ENCODE data around the gene REG4.
A peak's percentile ranks its signal among the peaks of the same experiment; 100 is the strongest.
"Not testable (repeated sequence)": the region's sequence is repeated elsewhere in the genome, so short reads cannot be mapped to it uniquely, and the experiment has no call there.

The REG4 gene

DNA sequence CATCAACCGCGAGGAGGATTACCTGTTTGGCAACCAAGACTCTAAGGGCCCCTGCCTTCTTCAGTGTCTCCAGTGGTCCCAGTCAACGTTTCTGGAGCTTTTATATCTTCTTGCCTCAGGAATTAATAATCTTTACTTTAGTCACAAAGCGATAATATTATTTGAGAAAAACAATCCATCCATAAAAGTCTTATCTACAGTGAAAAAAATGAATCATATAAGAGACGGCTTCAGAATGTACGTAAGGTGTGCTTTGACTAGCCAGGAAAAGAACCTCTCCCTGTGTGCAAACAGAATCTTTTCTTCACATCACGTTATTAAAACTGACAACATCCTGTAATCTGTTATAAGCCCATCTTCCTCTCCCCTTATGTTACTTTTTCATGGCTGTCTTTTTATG, at the start of gene REG4:
Gene REG4, minus strand, starts transcription at position 74 of the 400 bp plus-strand sequence. CDS start 2,691 bp downstream, outside the sequence.
- DNase-seq (ENCODE audit: low read depth) = no peak

DNA sequence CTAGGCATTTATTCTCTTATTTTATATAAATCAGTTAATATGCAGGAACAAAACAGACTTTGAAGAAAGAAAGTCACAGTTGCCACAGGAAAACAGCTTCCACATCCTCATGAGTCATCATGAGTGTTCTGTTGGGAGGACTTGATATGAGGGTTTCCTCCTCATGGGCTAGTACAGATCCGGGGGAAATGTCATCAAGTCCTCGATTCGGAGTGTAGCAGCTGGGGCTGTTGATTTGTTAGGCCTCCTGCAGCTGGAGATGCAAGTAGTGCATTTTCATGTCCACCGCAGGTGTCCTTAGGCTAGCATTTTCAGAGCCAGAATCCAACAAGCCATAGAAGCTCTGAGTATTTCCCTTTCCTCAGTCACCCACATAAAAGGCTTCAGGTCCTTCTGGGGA, 48.4 kb upstream of the REG4 start:
- DNase-seq (ENCODE audit: low read depth) = no peak

DNA sequence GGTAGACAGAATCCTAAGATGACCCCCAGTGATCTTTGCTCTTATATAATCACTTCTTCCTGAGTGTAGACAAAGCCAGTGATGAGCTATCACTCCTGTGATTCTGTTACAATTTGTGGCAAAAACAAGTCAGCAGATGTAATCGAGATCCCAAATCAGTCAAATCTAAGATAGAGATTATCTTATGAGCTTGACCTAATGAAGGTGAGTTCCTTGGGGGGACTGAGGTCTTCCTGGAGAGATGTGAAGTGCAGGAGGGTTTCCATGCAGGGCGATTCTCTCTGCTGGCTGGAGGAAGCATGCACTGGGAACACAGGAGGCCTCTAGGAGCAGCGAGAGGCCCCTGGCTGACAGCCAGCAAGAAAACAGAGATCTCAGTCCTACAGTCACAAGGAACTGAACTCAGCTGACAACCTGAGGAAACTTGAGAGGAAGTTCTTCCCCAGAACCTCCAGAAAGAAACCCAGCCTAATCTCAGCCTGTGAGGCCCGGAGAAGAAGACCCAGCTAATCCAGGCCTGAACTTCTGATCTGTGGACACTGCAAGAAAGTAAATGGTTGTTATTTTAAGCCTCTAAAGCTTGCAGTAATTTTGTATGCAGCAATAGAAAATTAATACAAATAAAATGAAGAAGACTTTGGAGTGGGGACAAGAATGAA, 47.4 kb upstream of the REG4 start:
- not testable (repeated sequence) for DNase-seq (ENCODE audit: low read depth)

DNA sequence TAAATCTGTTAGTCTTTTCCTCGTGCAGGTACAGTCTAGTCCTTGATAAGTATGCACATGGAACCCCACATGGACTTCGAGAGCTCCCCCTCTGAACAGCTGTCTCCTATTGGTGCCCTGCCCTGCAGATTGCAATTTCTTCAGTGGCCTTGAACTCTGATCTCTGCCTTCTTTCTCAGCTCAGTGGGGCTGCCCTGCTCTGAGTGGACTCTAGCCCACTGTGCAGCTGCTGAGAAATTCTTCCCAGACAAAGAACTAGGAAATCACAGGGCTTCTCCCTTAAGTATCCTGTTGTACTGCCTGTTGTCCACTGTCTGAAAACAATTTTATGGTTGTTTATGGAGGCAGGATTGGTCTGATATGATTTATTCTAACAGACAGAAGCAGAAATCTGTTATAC, 46.9 kb upstream of the REG4 start:
- DNase-seq (ENCODE audit: low read depth) = no peak

DNA sequence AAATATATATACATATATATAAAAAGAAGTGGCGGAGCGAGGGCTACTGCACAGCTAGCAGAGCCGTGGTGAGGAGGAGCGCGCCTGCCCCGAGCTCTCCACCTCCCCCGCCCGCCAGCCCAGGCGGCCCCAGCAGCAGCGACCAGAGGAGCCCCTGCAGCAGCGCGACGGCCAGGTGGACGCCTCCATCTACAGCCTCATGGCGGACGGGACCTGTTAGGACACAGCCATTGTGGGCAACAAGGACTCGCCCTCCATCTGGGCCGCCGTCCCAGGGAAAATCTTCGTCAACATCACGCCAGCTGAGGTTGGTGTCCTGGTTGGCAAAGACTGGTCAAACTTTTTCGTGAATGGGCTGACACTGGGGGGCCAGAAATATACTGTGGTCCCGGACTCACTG, 41.9 kb upstream of the REG4 start:
- no peak for DNase-seq (ENCODE audit: low read depth)

DNA sequence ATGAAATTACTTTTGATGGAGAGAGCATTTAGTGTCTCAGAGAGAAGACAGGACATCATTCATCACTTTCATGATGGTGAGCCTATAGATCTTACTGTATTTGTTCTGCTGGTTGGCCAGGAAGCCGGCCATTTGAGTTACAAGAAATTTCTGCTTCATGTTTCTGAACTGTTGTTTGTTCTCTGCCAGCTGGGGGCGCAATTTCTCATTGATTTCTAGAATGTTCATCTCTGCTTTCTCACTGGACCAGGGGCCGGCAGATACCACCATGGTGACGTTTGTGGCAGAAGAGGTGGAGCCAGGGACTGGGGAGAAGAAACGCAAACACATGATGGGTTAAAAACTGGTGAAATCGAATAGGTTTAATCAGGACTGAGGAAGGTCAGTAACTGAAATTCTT, 32.9 kb upstream of the REG4 start:
- DNase-seq (ENCODE audit: low read depth) = not testable (repeated sequence)

DNA sequence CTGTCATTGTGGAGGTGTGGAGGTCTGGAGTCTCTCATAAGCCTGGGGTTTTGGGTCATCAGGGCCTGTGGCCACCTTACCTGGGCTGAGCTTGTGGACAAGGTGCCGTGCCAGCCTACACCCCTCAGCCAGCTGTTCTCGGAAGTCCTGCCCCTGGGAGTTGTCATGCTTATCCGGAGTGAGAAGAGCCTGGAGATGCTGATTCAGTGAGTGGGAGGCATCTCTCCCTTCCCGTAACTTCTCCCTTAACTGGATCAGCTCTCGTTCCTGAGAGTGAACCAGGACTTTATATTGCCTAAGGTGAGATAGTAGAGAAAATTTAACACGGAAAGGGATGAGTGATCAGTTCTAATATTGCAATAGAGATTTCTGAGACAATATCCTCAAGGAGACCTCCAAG, 30.0 kb upstream of the REG4 start:
- DNase-seq (ENCODE audit: low read depth) = no peak

DNA sequence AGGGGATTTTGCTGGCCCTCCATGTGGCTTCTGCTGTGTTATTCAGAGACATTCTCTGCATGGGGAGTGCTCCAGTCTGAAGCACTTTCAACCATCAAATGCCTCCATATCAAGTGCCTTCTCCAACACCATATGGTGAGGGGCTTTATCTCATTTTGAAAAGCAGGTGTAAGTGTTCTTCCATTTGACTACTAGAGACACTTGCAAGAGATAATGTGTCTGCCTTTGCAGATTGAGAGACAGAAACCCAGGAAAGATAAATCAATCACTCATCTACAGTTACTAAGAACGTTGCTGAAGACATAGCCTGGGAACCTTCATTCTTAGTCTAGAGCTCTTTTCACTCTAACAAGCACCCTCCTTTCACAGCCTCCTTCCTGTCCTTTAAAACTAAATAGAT, 29.5 kb upstream of the REG4 start:
- DNase-seq (ENCODE audit: low read depth) = no peak

DNA sequence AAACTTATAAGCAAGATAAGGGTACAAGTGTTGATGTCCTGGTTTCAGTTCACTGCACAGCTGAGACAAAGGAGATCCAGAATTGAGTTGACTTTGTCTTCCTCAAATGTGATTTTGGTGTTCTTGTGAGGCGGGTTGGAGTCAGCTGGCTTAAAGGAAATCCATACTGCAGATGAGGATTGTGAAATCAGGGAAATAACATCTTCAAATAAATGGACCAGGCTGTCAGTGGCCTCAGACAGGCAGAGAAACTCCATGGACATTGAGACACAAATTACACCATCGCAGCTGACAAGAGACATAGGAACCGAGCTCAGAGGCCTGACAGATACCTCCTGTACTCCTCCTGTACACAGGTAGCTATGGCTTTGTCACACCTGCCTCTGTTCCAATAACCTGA, 27.0 kb upstream of the REG4 start:
- DNase-seq (ENCODE audit: low read depth) = no peak

DNA sequence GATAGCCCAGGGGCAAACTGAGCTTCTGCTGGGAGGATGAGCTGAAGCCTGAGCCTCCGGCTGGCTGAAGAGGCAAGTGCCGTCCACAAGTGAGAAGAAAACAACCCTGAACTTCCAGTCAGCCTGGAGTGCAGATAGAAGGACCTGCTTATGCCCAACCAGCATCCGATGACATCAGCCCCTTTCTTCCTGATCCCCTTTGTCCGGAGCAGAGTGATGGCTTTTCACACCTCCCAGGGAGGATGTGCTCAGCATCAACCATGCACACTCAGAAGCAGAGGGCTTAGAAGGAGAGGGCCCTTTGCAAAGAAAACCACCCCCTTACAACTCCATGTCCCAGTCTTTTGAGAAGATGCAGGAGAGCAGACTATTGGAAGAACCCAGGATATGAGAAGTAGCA, 23.7 kb upstream of the REG4 start:
- DNase-seq (ENCODE audit: low read depth) = no peak

DNA sequence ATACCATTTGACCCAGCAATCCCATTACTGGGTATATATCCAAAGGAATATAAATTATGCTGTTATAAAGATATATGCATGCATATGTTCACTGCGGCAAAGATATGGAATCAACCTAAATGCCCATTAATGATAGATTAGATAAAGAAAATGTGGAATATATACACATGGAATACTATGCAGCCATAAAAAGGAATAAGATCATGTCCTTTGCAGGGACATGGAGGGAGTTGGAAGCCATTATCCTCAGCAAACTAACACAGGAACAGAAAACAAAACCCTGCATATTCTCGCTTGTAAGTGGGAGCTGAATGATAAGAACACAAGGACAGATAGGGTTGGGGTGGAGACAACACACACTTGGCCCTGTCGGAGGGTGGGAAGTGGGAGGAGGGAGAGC, 19.8 kb upstream of the REG4 start:
- DNase-seq (ENCODE audit: low read depth) = no peak

DNA sequence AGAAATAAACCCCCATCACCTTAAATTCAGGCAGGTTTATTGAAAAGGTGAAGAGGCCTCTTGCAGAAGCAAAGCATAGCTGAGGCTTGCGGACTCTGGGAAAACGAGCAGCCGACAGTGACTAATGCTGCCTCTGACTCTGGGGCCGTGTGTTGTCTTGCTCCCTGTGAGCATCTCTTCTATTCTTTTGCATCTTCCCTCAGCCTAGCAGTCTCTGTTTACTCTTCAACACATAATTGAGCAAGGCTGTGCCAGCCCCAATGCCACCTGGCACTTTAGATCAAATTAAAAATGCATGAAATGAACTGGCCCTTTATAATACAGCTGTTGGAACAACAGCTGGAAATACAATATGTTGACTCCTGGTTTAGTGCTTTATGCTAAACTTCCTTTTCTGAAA, 18.4 kb upstream of the REG4 start:
- no peak for DNase-seq (ENCODE audit: low read depth)

DNA sequence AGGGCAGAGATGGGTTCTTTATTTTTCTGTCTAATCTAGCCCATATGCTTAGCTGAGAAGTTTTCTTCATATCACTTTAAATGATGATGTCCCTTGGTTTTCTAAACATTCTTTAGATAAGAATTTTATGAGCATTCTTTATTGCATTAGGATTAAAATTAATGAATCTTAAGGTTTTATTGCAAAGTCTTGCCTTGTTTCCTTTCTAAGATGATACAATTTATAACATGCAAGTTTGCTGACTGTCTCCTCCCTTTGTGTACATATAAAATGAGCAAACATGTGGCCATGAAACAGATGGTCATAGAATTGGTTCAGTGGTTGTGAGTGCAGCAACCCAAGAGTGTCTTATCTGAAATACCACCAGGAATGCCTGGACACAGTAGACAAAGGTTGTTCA, 17.7 kb upstream of the REG4 start:
- DNase-seq (ENCODE audit: low read depth) = not testable (repeated sequence)

DNA sequence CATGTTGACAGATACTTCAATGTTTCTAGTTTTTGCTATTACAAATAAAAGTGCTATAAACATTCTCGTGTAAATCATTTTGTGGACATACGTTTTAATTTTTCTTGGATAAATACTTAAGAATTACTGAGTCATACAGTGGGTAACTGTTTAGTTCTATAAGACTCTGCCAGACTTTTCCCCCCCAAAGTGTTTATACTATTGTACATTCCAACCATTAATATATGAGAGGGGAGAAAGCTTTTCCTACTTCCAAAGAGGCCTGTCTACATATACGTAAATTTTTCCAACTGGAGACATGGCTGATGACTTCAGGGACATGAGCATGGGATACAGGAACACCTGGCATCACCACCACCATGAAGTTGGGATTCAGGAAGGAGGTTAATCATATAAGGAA, 17.0 kb upstream of the REG4 start:
- DNase-seq (ENCODE audit: low read depth) = no peak

DNA sequence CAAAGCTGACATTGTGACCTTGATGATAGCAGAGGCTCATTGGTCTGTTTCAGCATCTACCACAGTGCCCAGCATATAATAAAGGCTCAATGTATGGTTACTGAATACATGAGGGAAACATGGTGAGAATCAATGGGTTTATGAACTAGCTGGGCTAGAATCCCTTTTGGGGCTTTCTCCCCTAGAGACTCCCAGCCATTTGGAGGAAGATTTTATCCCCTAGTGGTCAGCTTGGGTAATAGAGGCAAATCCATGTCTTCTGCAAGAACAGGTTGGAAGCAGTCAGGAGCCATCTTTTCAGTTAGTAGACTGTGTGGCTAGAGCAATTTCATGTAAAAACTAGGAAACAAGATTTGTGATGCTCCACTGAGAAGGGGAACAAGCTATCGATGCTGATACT, 15.8 kb upstream of the REG4 start:
- no peak for DNase-seq (ENCODE audit: low read depth)

DNA sequence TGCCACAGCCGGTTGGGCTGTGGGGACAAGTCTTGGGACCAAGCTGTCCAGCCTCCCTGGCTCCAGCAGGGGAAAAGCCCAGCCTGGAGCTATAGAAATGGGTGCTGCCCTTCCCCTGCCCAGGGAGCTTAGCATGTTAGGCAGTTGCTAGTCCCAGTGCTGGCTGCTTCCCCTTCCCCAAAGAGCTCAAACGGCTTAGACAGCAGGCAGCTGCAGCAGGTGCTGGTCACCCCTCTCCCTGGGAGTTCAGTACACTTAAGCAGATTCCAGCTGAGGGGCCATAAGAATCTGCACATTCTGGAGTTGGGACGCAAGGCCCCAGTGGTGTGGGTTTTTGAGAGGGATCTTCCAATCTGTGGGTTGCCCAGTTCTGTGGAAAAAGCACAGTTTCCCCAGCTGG, 11.1 kb upstream of the REG4 start:
- DNase-seq (ENCODE audit: low read depth) = no peak

DNA sequence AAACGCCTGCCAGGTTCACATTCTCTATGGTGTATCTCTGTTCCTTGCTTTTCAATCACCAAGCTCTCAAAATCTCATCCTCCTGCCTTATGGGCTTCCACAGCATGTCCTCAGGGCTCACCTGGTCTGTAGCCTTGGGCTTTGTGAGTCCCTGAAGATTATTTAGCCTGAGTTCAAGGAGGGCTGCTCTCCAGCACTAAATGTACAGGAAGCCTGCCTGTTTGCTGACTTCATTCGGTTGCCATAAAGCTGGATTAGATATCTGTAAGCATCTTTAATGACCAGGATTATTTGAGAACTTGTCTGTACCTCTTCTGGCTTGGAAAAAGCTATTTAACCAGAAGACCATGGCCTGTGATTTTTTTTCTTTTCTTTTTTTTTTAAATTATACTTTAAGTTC, 6.9 kb upstream of the REG4 start:
- no peak for DNase-seq (ENCODE audit: low read depth)

DNA sequence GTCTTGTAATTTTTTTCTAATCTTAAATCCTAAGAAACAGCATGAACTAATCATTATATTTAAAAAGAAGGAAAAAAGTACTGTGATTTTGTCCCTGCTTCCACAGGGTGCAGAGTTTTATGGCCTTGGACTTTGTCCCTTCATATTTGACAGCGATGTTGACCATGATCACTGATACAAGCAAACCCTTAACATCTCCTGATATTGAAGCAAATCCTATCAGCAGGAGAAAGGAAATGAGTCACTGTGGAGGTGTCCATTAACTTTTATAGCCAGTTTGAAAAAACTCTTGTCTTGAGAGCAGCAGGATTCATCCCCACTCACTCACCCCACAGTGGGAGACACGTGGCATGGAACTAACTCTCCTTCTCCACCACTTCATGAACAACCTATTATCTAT, 5.1 kb upstream of the REG4 start:
- no peak for DNase-seq (ENCODE audit: low read depth)

DNA sequence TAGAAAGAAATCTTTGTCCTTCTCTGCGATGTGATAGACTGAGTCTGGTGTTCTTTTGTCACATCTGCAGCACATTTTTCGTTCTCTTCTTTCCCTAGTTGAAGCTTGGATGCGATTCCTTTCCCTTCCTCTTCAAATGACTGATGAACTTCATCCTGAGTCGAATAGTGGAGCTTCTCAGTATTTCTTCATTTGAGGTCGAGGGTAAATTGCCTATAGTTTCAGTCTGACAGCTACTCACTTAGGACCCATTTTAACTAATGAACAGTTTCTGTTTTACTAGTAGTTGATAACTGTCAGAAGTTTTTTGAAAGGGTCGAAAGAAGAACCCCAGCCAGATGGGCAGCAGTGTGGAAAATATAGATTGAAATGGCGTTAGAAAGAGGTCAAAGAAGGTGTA, 4.7 kb upstream of the REG4 start:
- no peak for DNase-seq (ENCODE audit: low read depth)

DNA sequence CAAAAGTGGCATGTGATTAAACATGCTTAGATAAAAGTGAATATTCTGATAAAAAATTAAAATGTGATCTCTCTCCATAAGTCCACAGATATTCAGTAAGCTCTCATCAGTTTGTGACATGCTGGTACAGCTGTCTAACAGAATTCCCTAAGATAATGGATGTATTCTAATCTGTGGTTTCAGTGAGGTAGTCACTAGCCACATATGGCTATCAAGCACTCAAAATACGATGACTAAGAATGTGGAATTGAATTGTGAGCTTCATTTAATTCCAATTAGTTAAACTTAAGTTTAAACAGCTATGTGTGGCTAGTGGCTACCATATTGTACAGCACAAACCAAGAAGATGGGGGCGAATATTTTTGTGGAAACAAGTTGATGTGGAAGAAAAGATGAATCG, 4.1 kb upstream of the REG4 start:
- DNase-seq (ENCODE audit: low read depth) = no peak

DNA sequence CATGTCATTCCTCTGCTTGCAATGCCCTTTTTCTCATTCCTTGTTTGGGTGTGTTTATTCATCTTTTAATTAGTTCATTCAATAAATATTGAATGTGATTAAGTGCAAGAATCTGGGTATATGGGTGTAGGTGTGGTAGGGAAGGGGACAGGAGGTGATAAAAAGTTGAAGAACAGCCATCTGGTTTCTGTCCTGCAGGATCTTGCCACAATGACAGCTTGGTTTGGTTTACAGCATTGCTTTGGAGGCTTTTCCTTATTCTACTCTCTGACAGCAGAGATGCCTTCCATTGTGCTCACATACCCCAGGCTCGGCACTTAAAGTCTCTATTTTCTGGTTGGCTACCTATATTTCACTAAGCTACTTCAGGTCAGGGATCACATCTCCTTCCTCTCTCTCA, 3.0 kb upstream of the REG4 start:
- DNase-seq (ENCODE audit: low read depth) = no peak

DNA sequence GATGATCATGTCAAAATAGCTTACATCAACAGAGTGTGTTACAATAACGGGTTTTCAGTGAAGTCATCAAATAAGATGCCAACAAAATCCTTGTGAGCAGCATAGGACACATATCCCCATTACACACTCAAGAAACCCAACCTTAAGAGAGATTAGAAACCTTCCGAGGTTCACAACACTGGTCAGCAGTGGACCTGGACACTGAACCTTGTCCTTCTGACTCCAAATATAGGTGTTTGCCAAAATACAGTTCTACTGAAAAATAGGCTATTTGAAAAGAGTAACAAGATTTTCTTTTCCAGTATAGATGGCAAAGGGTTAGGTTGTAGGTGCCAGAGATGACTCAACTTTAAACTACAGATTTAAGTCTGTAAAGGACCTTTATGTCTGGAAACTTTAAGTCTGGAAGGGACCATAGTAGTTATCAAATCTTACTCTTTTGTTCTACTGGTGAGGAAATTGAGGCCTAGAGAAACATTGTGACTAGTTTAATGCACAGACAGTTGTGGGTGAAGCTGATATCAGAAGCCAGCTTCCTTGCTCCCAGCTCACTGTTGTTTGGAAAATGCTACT, 811 bp upstream of the REG4 start:
- no peak for DNase-seq (ENCODE audit: low read depth)

DNA sequence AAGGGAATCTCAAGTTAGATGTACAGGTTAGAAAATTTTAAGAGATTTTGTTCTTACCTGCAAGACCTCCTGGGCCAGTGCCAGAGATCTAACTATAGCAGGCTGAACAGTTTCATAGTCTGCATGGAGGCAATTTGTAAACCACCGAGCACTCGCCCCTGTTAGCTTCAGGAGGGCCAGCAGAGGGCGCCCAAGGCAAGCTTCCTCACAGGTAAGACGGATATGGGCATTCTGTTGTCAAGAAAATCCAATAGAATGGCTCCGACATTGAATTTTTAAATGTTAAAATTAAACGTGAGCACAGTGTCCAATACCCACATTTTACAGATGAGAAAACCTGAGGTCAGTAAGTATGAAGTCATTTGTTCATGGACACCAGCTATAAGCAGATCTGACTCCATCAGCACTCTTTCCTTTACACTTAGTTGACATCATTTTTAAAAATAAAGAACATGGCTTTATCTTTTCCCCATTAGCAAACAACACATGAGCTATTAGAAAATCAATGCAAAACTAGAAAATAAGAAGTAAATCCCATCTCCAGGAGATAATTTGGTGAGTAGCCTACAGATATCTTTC, 2.2 kb downstream of the REG4 start:
- DNase-seq (ENCODE audit: low read depth) = peak; percentile 46

DNA sequence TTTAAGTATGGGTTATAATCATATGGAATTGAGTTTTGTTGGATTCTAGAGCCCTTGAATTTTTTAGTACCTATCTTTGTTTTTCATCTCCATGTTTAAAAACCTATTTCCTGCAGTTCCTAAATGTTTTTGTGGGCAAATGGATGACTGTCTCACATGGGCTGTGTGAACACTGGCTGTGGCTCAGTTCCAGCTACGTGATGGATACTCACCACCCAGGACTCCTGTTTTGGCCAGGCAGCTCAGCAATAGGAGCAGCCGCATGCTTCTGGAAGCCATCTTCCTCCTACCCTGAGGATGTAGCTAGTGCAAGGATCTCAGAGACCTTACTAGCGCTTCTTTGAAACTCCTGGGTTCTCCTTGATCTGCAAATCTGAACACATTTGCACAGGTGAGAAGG, 2.8 kb downstream of the REG4 start:
- no peak for DNase-seq (ENCODE audit: low read depth)

All from activated T-cell treated with anti-CD3 and anti-CD28 coated beads for 48 hours (primary cell).